ENCODE measurements around the gene VARS2. TPM values are rescaled to one million over a fixed set of nuclear protein-coding genes. Genes with fewer than 3 reads are reported as not detected.
"Not testable (repeated sequence)": the region's sequence is repeated elsewhere in the genome, so short reads cannot be mapped to it uniquely, and the experiment has no call there.

The VARS2 gene
- total RNA-seq, 1 donor from 2014 or later: 42.1 TPM

GRCh38 chr6:30927080-30927479, 13.0 kb downstream of the VARS2 start:
- intact Hi-C loops (cut with micrococcal nuclease): not testable (repeated sequence)

GRCh38 chr6:30928677-30929076, 14.6 kb downstream of the VARS2 start:
- intact Hi-C loops (cut with micrococcal nuclease): no loop called here

GRCh38 chr6:30930506-30930905, 16.5 kb downstream of the VARS2 start:
- intact Hi-C loops (cut with micrococcal nuclease): no loop called here

- intact Hi-C loops (cut with micrococcal nuclease): no loop called here
Measured at GRCh38 chr6:30931272-30931671, 17.2 kb downstream of the VARS2 start.

GRCh38 chr6:30931969-30932645, 18.1 kb downstream of the VARS2 start, which contains the start of gene SFTA2:
Gene SFTA2, minus strand, starts transcription at chr6:30932170. Its CDS starts 74 bp downstream, at chr6:30932096.
- intact Hi-C loops (cut with micrococcal nuclease): no loop called here

GRCh38 chr6:30932665-30933365, 18.8 kb downstream of the VARS2 start:
- intact Hi-C loops (cut with micrococcal nuclease): no loop called here

- intact Hi-C loops (cut with micrococcal nuclease): no loop called here
Measured at GRCh38 chr6:30935018-30935417, 21.0 kb downstream of the VARS2 start.

GRCh38 chr6:30937265-30937664, 23.2 kb downstream of the VARS2 start:
- intact Hi-C loops (cut with micrococcal nuclease): no loop called here

GRCh38 chr6:30938730-30939129, 24.7 kb downstream of the VARS2 start:
- intact Hi-C loops (cut with micrococcal nuclease): no loop called here

- intact Hi-C loops (cut with micrococcal nuclease): no loop called here
Measured at GRCh38 chr6:30939473-30939872, 25.4 kb downstream of the VARS2 start.

- intact Hi-C loops (cut with micrococcal nuclease): no loop called here
Measured at GRCh38 chr6:30940361-30940986, 26.4 kb downstream of the VARS2 start, which contains the start of gene MUCL3. Gene MUCL3, plus strand, starts transcription at chr6:30940973. Its CDS starts 27 bp downstream, at chr6:30941000.

- intact Hi-C loops (cut with micrococcal nuclease): no loop called here
Measured at GRCh38 chr6:30942338-30943060, 28.5 kb downstream of the VARS2 start.

- intact Hi-C loops (cut with micrococcal nuclease): no loop called here
Measured at GRCh38 chr6:30944051-30944450, 30.0 kb downstream of the VARS2 start.

GRCh38 chr6:30945281-30945680, 31.2 kb downstream of the VARS2 start:
- intact Hi-C loops (cut with micrococcal nuclease): no loop called here

- intact Hi-C loops (cut with micrococcal nuclease): no loop called here
Measured at GRCh38 chr6:30947231-30947630, 33.2 kb downstream of the VARS2 start.

GRCh38 chr6:30948811-30949210, 34.8 kb downstream of the VARS2 start:
- intact Hi-C loops (cut with micrococcal nuclease): no loop called here

- intact Hi-C loops (cut with micrococcal nuclease): no loop called here
Measured at GRCh38 chr6:30951907-30952469, 38.0 kb downstream of the VARS2 start.

GRCh38 chr6:30954631-30955366, 40.8 kb downstream of the VARS2 start:
- intact Hi-C loops (cut with micrococcal nuclease): no loop called here

GRCh38 chr6:30955367-30956042, 41.5 kb downstream of the VARS2 start:
- intact Hi-C loops (cut with micrococcal nuclease): no loop called here

- intact Hi-C loops (cut with micrococcal nuclease): no loop called here
Measured at GRCh38 chr6:30957716-30958115, 43.7 kb downstream of the VARS2 start.

Measured in T-helper 2 cell treated with Interferon-gamma antibody and Interleukin-4, amounts not matched to agents 100 ng/mL and 5 ng/mL, for 36 hours (primary cell).